Neural progenitor cell (in vitro differentiated cells): ENCODE results near the gene ITIH2.
"Not testable (repeated sequence)": the region's sequence is repeated elsewhere in the genome, so short reads cannot be mapped to it uniquely, and the experiment has no call there.

ENCODE experiments used
- EZH2 ChIP-seq: fragments of 200-600 bp; sonication (generic); IDR thresholded peaks from 2 replicates; pipeline ENCODE4 v1.6.1; 2017; ENCODE audit warnings: antibody characterized with exemption, mild to moderate bottlenecking, moderate library complexity
- TF ChIP-seq, protein P1 (sequence below): fragments of 200-600 bp; sonication (generic); IDR thresholded peaks from 2 replicates; pipeline ENCODE4 v1.5.1; 2017; ENCODE audit warnings: antibody characterized with exemption, mild to moderate bottlenecking

DNA sequence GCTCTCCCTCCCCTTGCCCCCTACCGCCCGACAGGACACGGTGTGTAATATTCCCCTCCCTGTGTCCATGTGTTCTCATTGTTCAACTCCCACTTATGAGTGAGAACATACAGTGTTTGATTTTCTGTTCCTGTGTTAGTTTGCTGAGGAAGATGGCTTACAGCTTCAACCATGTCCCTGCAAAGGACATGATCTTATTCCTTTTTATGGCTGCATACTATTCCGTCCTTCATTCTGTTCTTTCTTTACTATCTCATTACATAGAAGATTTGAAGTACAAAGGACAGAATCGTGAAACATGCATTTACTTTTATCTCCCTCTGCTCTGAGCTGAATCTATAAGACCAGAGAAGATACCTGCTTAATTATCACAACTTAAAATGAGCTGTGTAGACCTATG, 8.0 kb downstream of the ITIH2 start:
- TF ChIP-seq, protein P1, sequence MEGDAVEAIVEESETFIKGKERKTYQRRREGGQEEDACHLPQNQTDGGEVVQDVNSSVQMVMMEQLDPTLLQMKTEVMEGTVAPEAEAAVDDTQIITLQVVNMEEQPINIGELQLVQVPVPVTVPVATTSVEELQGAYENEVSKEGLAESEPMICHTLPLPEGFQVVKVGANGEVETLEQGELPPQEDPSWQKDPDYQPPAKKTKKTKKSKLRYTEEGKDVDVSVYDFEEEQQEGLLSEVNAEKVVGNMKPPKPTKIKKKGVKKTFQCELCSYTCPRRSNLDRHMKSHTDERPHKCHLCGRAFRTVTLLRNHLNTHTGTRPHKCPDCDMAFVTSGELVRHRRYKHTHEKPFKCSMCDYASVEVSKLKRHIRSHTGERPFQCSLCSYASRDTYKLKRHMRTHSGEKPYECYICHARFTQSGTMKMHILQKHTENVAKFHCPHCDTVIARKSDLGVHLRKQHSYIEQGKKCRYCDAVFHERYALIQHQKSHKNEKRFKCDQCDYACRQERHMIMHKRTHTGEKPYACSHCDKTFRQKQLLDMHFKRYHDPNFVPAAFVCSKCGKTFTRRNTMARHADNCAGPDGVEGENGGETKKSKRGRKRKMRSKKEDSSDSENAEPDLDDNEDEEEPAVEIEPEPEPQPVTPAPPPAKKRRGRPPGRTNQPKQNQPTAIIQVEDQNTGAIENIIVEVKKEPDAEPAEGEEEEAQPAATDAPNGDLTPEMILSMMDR, result not testable (repeated sequence)
- TF ChIP-seq EZH2, result not testable (repeated sequence)
